Naive thymus-derived CD8-positive, alpha-beta T cell (primary cell): Measurements from ENCODE around the gene SORCS1. TPM values are rescaled to one million over a fixed set of nuclear protein-coding genes. Genes with fewer than 3 reads are reported as not detected.

ENCODE experiments used
- ATAC-seq, 2 donors: fragments of 150-1000 bp; cut with Tn5 transposase in 1 of 2; sonication (Bioruptor Pico), chemical (Tn5 transposase) in 1 of 2; 1 replicate in 1 of 2; 2 replicates in 1 of 2; pipeline ENCODE4 v1.10.0; 2021; ENCODE audit warnings: mild to moderate bottlenecking in 2 of 2, moderate library complexity in 2 of 2
- POLR2A ChIA-PET: fragments of 350-600 bp; sonication (Branson Sonifier 250); formaldehyde crosslinking; loops from one replicate; lab custom pipeline; 2021; ENCODE audit warnings: antibody characterized with exemption; lab: Charles Lee
- DNase-seq, 10 donors: peaks; one replicate each; pipeline versions ENCODE4 v3.0.0 to v3.0.0-alpha.2; 2020 to 2022
- H3K27ac Mint-ChIP-seq, 10 donors: one replicate each; pipeline ENCODE4 v1.8.0; 2020 to 2022; ENCODE audit warnings: mild to moderate bottlenecking in 10 of 10, mixed read lengths in 10 of 10, moderate library complexity in 4 of 10, inconsistent platforms in 1 of 10
- H3K27me3 Mint-ChIP-seq, 5 donors: one replicate each; pipeline ENCODE4 v1.8.0; 2021 to 2022; ENCODE audit warnings: mixed read lengths in 5 of 5
- H3K36me3 Mint-ChIP-seq, 3 donors: one replicate each; pipeline ENCODE4 v1.8.0; 2020 to 2022; ENCODE audit warnings: mixed read lengths in 3 of 3, mild to moderate bottlenecking in 2 of 3, inconsistent platforms in 1 of 3
- H3K4me1 Mint-ChIP-seq, 4 donors: one replicate each; pipeline ENCODE4 v1.8.0; 2021 to 2022; ENCODE audit warnings: mixed read lengths in 4 of 4
- H3K4me3 Mint-ChIP-seq, 10 donors: one replicate each; pipeline ENCODE4 v1.8.0; 2020 to 2022; ENCODE audit warnings: mild to moderate bottlenecking in 10 of 10, mixed read lengths in 10 of 10, moderate library complexity in 6 of 10, inconsistent platforms in 1 of 10
- H3K9me3 Mint-ChIP-seq, 9 donors: one replicate each; pipeline ENCODE4 v1.8.0; 2020 to 2022; ENCODE audit warnings: mixed read lengths in 9 of 9, mild to moderate bottlenecking in 3 of 9, inconsistent platforms in 1 of 9, moderate library complexity in 1 of 9
- polyA plus RNA-seq, 3 donors: library from polyadenylated mRNA; unstranded; fragments of 300-500 nt; fragmentation: Illumina TruSeq; gene quantifications; one replicate each; pipeline ENCODE4 v1.2.3, GENCODE V29; 2021
- total RNA-seq, 8 experiments: library from RNA in 2 of 8; stranded (reverse) in 2 of 8; gene quantifications; one replicate each; pipeline ENCODE4 v1.2.3 and lab custom pipeline; 2021 to 2026

Gene SORCS1
- total and polyA plus RNA-seq, 5 experiments from 2014 or later: not detected

DNA sequence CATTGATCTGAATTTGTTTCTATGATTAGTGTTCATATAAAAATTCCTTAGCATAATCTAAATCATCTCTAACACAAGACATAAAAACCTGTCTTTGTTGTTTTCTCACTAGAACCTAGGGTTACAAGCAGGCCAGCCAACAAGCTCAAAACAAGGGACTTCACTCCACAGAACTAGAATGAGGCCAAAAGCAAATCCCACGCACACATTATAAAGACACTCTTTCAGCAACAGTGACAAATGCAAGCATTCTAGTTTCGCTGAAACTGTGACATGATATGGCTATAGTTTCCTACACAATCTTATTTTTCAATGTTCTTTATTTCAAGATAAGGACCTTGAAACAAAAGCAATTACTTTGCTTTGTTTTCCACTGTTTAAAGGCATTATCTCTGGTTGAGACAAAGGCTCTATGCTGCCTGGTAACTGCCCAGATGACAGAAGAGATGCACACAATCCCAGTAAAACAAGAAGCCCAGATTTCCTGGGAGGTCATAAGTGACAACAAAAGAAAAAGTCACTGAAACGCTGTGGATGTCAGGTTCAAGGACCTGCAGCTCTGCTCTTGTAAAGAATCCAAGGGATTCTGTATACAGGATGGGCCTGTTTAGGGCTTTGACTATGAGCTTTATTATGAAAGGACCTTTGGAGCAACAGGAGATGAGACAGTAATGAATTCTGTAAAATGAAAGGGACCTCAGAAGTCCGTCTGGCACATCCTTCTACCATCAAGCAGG is 105.3 kb downstream of the SORCS1 start:
- Mint-ChIP-seq H3K27ac (no peak overlapping the region), H3K36me3 (no peaks in the 10 kb centered on the region), H3K4me3 (no peak overlapping the region), H3K27me3 (no peaks in the 10 kb centered on the region), H3K9me3 (peaks cover 0 to 3% (median 0%) of the 10 kb centered on the region in 9 donors), H3K4me1 (no peaks in the 10 kb centered on the region)
- no peak for ATAC-seq
- POLR2A ChIA-PET: interaction anchor here (0.6 kb wide), 1 partner anchor 462 kb away, joined by 5 read pairs; no protein-coding TSS in a partner anchor
- DNase-seq: no peak

- POLR2A ChIA-PET: no interaction called here
- H3K27me3 Mint-ChIP-seq: no peaks in the 10 kb centered on the region
- no peak overlapping the region for H3K4me3 Mint-ChIP-seq
- ATAC-seq (no peak), DNase-seq (no peak)
- peaks cover 0 to 3% (median 0%) of the 10 kb centered on the region in 9 donors for H3K9me3 Mint-ChIP-seq
- no peaks in the 10 kb centered on the region for H3K4me1 Mint-ChIP-seq
- H3K27ac Mint-ChIP-seq: no peak overlapping the region
- H3K36me3 Mint-ChIP-seq: no peaks in the 10 kb centered on the region
Measured at GRCh38 chr10:107058331-107058730, 106.2 kb downstream of the SORCS1 start.

DNA sequence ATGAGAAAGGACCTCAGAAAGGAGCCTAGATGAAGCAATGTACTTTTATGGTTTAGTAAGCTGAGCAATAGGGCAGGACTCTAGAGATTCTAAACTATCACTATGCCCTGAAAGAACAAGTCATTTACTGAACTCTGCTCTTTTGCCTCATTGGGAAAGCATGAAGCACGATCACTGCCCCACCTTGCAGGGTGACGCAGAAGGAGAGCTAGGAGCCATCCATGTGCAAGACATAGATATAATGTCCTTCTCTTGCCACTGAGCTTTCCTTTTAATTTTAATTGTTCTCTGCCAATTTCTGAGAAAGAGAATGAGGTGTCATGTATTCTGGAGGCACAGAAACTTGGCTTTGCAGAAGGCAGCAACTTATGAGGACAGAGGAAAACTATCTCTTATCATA is 108.3 kb downstream of the SORCS1 start:
- Mint-ChIP-seq H3K4me1 (no peaks in the 10 kb centered on the region), H3K36me3 (no peaks in the 10 kb centered on the region), H3K9me3 (peaks cover 0 to 3% (median 0%) of the 10 kb centered on the region in 9 donors), H3K27ac (no peak overlapping the region), H3K4me3 (no peak overlapping the region), H3K27me3 (no peaks in the 10 kb centered on the region)
- DNase-seq (no peak), ATAC-seq (no peak)
- POLR2A ChIA-PET: no interaction called here

GRCh38 chr10:107054469-107055156 is 109.9 kb downstream of the SORCS1 start:
- no peak overlapping the region for H3K4me3 Mint-ChIP-seq
- H3K36me3 Mint-ChIP-seq: no peaks in the 10 kb centered on the region
- H3K4me1 Mint-ChIP-seq: no peaks in the 10 kb centered on the region
- DNase-seq: no peak
- POLR2A ChIA-PET: no interaction called here
- no peak for ATAC-seq
- peaks cover 0 to 3% (median 0%) of the 10 kb centered on the region in 9 donors for H3K9me3 Mint-ChIP-seq
- H3K27me3 Mint-ChIP-seq: no peaks in the 10 kb centered on the region
- no peak overlapping the region for H3K27ac Mint-ChIP-seq

GRCh38 chr10:107051769-107052168 is 112.7 kb downstream of the SORCS1 start:
- POLR2A ChIA-PET: no interaction called here
- ATAC-seq: no peak

GRCh38 chr10:107043461-107043860 is 121.0 kb downstream of the SORCS1 start:
- DNase-seq (no peak), ATAC-seq (no peak)
- Mint-ChIP-seq H3K36me3 (no peaks in the 10 kb centered on the region), H3K4me1 (no peaks in the 10 kb centered on the region), H3K27ac (no peak overlapping the region), H3K9me3 (peaks cover 0 to 24% (median 5%) of the 10 kb centered on the region in 9 donors), H3K27me3 (no peaks in the 10 kb centered on the region), H3K4me3 (no peak overlapping the region)
- POLR2A ChIA-PET: no interaction called here

More at GRCh38 chr10:107051769-107052168, 112.7 kb downstream of the SORCS1 start:
- no peaks in the 10 kb centered on the region for H3K36me3 Mint-ChIP-seq
- no peak overlapping the region for H3K4me3 Mint-ChIP-seq
- H3K27ac Mint-ChIP-seq: no peak overlapping the region
- H3K9me3 Mint-ChIP-seq: peaks cover 0 to 10% (median 3%) of the 10 kb centered on the region in 9 donors
- DNase-seq: no peak
- no peaks in the 10 kb centered on the region for H3K27me3 Mint-ChIP-seq
- H3K4me1 Mint-ChIP-seq: no peaks in the 10 kb centered on the region

DNA sequence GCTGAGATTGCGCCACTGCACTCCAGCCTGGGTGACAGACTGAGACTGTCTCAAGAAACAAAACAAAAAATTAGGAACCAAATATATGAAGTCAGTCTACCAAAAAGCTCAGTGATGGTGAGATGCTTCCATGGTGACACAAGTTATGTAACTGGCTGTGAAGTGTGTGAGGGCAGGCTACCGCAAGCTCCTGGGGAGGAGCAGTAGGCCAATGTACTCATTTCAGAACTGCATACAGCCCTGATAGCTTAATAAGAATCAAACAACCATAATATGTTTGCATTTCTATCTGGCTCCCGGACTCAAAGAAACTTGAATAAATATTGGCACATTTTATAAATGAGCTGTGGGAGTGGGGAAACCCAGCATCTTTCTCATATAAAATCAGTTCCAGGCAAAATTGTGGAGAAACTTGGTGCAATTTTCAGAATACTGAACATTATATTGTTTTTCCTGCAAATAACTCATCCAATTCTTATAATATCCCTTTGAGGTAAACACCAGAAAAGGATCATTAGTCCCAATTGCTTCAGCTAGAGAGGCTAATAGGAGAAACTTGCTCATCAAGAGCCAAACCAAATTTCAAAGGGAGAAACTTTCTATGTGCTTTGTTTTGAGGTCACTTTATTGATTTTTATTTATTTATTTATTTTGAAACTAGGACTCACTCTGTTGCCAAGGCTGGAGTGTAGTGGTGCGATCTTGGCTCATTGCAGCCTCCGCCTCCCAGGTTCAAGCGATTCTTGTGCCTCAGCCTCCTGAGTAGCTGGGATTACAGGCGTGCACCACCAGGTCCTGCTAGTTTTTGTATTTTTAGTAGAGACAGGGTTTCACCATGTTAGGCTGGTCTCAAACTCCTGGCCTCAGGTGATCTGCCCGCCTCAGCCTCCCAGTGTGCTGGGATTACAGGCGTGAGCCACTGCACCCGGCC is 127.0 kb downstream of the SORCS1 start:
- peaks cover 0 to 15% (median 3%) of the 10 kb centered on the region in 5 donors for H3K27me3 Mint-ChIP-seq
- POLR2A ChIA-PET: no interaction called here
- H3K4me1 Mint-ChIP-seq: no peaks in the 10 kb centered on the region
- H3K27ac Mint-ChIP-seq: no peak overlapping the region
- peaks cover 0 to 11% (median 0%) of the 10 kb centered on the region in 9 donors for H3K9me3 Mint-ChIP-seq
- DNase-seq: no peak
- H3K36me3 Mint-ChIP-seq: no peaks in the 10 kb centered on the region
- no peak for ATAC-seq
- no peak overlapping the region for H3K4me3 Mint-ChIP-seq

- Mint-ChIP-seq H3K4me1 (no peaks in the 10 kb centered on the region), H3K4me3 (no peak overlapping the region), H3K27ac (no peak overlapping the region), H3K36me3 (no peaks in the 10 kb centered on the region), H3K27me3 (peaks cover 0 to 18% (median 6%) of the 10 kb centered on the region in 5 donors), H3K9me3 (peaks cover 0 to 11% (median 0%) of the 10 kb centered on the region in 9 donors)
- POLR2A ChIA-PET: no interaction called here
- ATAC-seq (no peak), DNase-seq (no peak)
Measured at GRCh38 chr10:107033799-107034422, 130.6 kb downstream of the SORCS1 start.

- peaks cover 0 to 11% (median 0%) of the 10 kb centered on the region in 9 donors for H3K9me3 Mint-ChIP-seq
- no peaks in the 10 kb centered on the region for H3K36me3 Mint-ChIP-seq
- no peak for DNase-seq
- POLR2A ChIA-PET: no interaction called here
- H3K4me1 Mint-ChIP-seq: no peaks in the 10 kb centered on the region
- peaks cover 0 to 18% (median 6%) of the 10 kb centered on the region in 5 donors for H3K27me3 Mint-ChIP-seq
- H3K27ac Mint-ChIP-seq: no peak overlapping the region
- no peak overlapping the region for H3K4me3 Mint-ChIP-seq
- ATAC-seq: no peak
Measured at GRCh38 chr10:107032700-107033401, 131.7 kb downstream of the SORCS1 start.

DNA sequence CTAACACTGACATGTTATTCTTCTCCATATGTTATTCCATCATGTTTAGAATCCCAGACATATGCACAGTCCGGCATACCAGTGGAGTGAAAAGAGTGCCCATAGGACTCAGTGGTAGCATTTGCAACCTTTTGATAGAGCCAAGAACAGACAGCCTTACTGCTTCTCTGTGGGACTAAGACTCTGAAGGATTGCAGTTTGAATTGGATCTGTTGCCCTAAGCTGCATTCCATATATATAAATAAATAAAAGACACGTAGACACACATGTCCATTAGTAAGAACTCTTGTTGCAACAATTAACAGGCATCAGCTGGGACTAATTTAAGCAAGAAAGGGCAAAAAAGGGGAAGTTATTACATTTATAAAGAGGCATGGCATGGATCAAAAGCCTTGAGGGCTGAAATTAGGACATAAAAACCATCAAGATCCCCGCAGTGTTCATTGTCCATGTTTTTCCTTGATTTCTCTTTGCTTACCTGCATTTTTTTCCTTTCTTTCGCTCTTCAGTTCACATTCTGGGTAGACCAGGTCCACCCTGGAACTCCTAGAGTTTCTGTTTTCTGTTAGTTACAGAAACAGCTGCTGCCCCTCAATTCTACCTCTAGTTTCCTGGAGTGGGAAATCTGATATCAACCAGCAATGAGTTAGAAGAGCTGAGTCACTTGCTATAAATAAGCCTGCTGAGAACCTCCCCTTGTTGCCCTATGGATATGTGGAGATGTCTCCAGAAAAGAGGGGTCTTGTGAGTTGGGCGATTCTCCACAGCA is 132.4 kb downstream of the SORCS1 start:
- no peak overlapping the region for H3K27ac Mint-ChIP-seq
- POLR2A ChIA-PET: no interaction called here

GRCh38 chr10:107028236-107028635 is 136.3 kb downstream of the SORCS1 start:
- Mint-ChIP-seq H3K36me3 (no peaks in the 10 kb centered on the region), H3K27ac (no peak overlapping the region), H3K4me3 (no peak overlapping the region), H3K4me1 (no peaks in the 10 kb centered on the region), H3K27me3 (peaks cover 0 to 10% (median 4%) of the 10 kb centered on the region in 5 donors), H3K9me3 (peaks cover 0 to 17% (median 3%) of the 10 kb centered on the region in 9 donors)
- DNase-seq: no peak
- ATAC-seq: no peak
- POLR2A ChIA-PET: no interaction called here

More for the DNA sequence above, 132.4 kb downstream of the SORCS1 start:
- no peak for ATAC-seq
- no peaks in the 10 kb centered on the region for H3K36me3 Mint-ChIP-seq
- peaks cover 0 to 18% (median 6%) of the 10 kb centered on the region in 5 donors for H3K27me3 Mint-ChIP-seq
- DNase-seq: no peak
- H3K4me3 Mint-ChIP-seq: no peak overlapping the region
- no peaks in the 10 kb centered on the region for H3K4me1 Mint-ChIP-seq
- peaks cover 0 to 11% (median 0%) of the 10 kb centered on the region in 9 donors for H3K9me3 Mint-ChIP-seq
